IMR-90 (cell line): ENCODE data around the gene TWSG1. TPM values are rescaled to one million over a fixed set of nuclear protein-coding genes. Genes with fewer than 3 reads are reported as not detected.

ENCODE experiments used
- ATAC-seq: fragments of 200-7000 bp; cut with Tn5 transposase; 2 replicates; pipeline ENCODE4 v1.9.1; 2020; ENCODE audit warnings: low read depth, mild to moderate bottlenecking, moderate library complexity
- BruUV-seq: library from RNA; stranded (reverse); fragments of 400-500 nt; replicated peaks from 2 replicates; lab custom pipeline; 2021; lab: Mats Ljungman, UMichigan
- CTCF ChIA-PET: fragments of 300-600 bp; formaldehyde crosslinking; extraction: SDS; loops from one replicate; lab custom pipeline; 2021; ENCODE audit warnings: antibody characterized with exemption; lab: Yijun Ruan, JAX
- POLR2A ChIA-PET: fragments of 300-600 bp; sonication (Branson Sonifier 250); formaldehyde crosslinking; loops from one replicate; lab custom pipeline; 2022; ENCODE audit warnings: antibody characterized with exemption; ENCODE audit not compliant: unreplicated experiment; lab: Charles Lee
- DNase-seq: peaks from one replicate; pipeline ENCODE4 v3.0.0; 2013
- H2AFZ ChIP-seq: replicated peaks from 2 replicates; pipeline ENCODE3; 2013; ENCODE audit warnings: low read length, mild to moderate bottlenecking; ENCODE audit not compliant: poor library complexity
- H2AK5ac ChIP-seq: 2 replicates; pipeline ENCODE4 v1.6.1; 2013; ENCODE audit warnings: low read depth, low read length, inconsistent platforms
- H2AK9ac ChIP-seq: replicated peaks from 2 replicates; pipeline ENCODE3; 2013; ENCODE audit warnings: mild to moderate bottlenecking, low read depth, low read length, moderate library complexity; ENCODE audit not compliant: poor library complexity
- H2BK120ac ChIP-seq: 2 replicates; pipeline ENCODE4 v1.6.1; 2013; ENCODE audit warnings: low read depth, low read length, inconsistent platforms
- H2BK15ac ChIP-seq: 3 replicates; pipeline ENCODE4 v1.6.1; 2013; ENCODE audit warnings: low read depth, low read length, inconsistent platforms
- H2BK20ac ChIP-seq: 2 replicates; pipeline ENCODE4 v1.6.1; 2013; ENCODE audit warnings: low read depth, mild to moderate bottlenecking, inconsistent platforms, low read length, moderate library complexity
- H2BK5ac ChIP-seq: 2 replicates; pipeline ENCODE4 v1.6.1; 2013; ENCODE audit warnings: mild to moderate bottlenecking, low read depth, low read length, inconsistent platforms; ENCODE audit not compliant: poor library complexity, severe bottlenecking
- H3K14ac ChIP-seq: replicated peaks from 2 replicates; pipeline ENCODE4 v1.6.1; 2013; ENCODE audit warnings: low read depth, low read length, inconsistent platforms
- H3K18ac ChIP-seq: 2 replicates; pipeline ENCODE4 v1.6.1; 2013; ENCODE audit warnings: low read depth, low read length, control low read depth
- H3K23ac ChIP-seq: 2 replicates; pipeline ENCODE4 v1.6.1; 2013; ENCODE audit warnings: low read depth, low read length, inconsistent platforms
- H3K27ac ChIP-seq: 2 replicates; pipeline ENCODE4 v1.5.1; 2013; ENCODE audit warnings: mild to moderate bottlenecking, control low read depth, low read length; ENCODE audit not compliant: insufficient read depth
- H3K27me3 ChIP-seq: 2 replicates; pipeline ENCODE4 v1.6.1; 2013; ENCODE audit warnings: low read length; ENCODE audit not compliant: control insufficient read depth, insufficient read depth
- H3K36me3 ChIP-seq: 2 replicates; pipeline ENCODE4 v1.6.1; 2013; ENCODE audit warnings: low read length, mixed read lengths; ENCODE audit not compliant: control insufficient read depth, insufficient read depth
- H3K4ac ChIP-seq: 2 replicates; pipeline ENCODE4 v1.6.1; 2013; ENCODE audit warnings: low read depth, low read length, inconsistent platforms
- H3K4me1 ChIP-seq: 2 replicates; pipeline ENCODE4 v1.6.1; 2013; ENCODE audit warnings: low read length, mixed read lengths; ENCODE audit not compliant: control insufficient read depth, insufficient read depth
- H3K4me2 ChIP-seq: 2 replicates; pipeline ENCODE4 v1.6.1; 2013; ENCODE audit warnings: low read depth, mild to moderate bottlenecking, control low read depth, low read length, moderate library complexity
- H3K4me3 ChIP-seq: 2 replicates; pipeline ENCODE4 v1.5.1; 2013; ENCODE audit warnings: low read depth, mild to moderate bottlenecking, control low read depth, low read length, moderate library complexity; ENCODE audit not compliant: insufficient read depth
- H3K56ac ChIP-seq: 2 replicates; pipeline ENCODE4 v1.6.1; 2013; ENCODE audit warnings: low read length, inconsistent platforms; ENCODE audit not compliant: insufficient read depth; ENCODE audit errors: extremely low read depth
- H3K79me1 ChIP-seq, 2 experiments: 2 replicates each; pipeline ENCODE4 v1.6.1; 2013; ENCODE audit warnings: low read length in 2 of 2, inconsistent platforms in 1 of 2, low read depth in 1 of 2
- H3K9ac ChIP-seq: 2 replicates; pipeline ENCODE4 v1.6.1; 2013; ENCODE audit warnings: low read depth, low read length, control low read depth
- H3K9me1 ChIP-seq: 2 replicates; pipeline ENCODE4 v1.6.1; 2013; ENCODE audit warnings: low read length, inconsistent platforms; ENCODE audit not compliant: insufficient read depth
- H3K9me3 ChIP-seq: 2 replicates; pipeline ENCODE4 v1.6.1; 2013; ENCODE audit warnings: low read length; ENCODE audit not compliant: control insufficient read depth, insufficient read depth
- H4K20me1 ChIP-seq: 2 replicates; pipeline ENCODE4 v1.6.1; 2013; ENCODE audit warnings: low read length, inconsistent platforms; ENCODE audit not compliant: insufficient read depth
- H4K5ac ChIP-seq: 2 replicates; pipeline ENCODE4 v1.6.1; 2013; ENCODE audit warnings: mild to moderate bottlenecking, low read depth, low read length, control low read depth
- H4K8ac ChIP-seq, 2 experiments: 2 replicates each; pipeline ENCODE4 v1.6.1; 2013; ENCODE audit warnings: low read depth in 2 of 2, low read length in 2 of 2, control low read depth in 1 of 2, inconsistent platforms in 1 of 2
- H4K91ac ChIP-seq: 2 replicates; pipeline ENCODE4 v1.6.1; 2013; ENCODE audit warnings: low read depth, low read length, inconsistent platforms; ENCODE audit not compliant: insufficient read depth
- MAFK ChIP-seq: IDR thresholded peaks from 2 replicates; pipeline ENCODE4 v1.6.1; 2012; ENCODE audit warnings: low read depth, low read length, improper control_type of control experiment
- NFE2L2 ChIP-seq: fragments of 150-350 bp; IDR thresholded peaks from 2 replicates; pipeline ENCODE4 v1.6.1; 2016; ENCODE audit warnings: low read depth, mild to moderate bottlenecking, low read length
- POLR2A ChIP-seq: IDR thresholded peaks from 2 replicates; pipeline ENCODE4 v1.6.1; 2012; ENCODE audit warnings: mild to moderate bottlenecking, low read depth, low read length
- SMC3 ChIP-seq: fragments of 150-350 bp; IDR thresholded peaks from 2 replicates; pipeline ENCODE4 v1.6.1; 2016; ENCODE audit warnings: low read depth, mild to moderate bottlenecking, antibody characterized with exemption, low read length, moderate library complexity
- WGBS, 2 experiments: methylation state at CpG; one replicate each; pipeline versions ENCODE4 v1.1.5 to v1.1.7; 2013; ENCODE audit warnings: missing lambda C conversion rate in 2 of 2; ENCODE audit not compliant: insufficient read length in 1 of 2; ENCODE audit errors: extremely low coverage in 2 of 2; 5-methylcytosine and 5-hydroxymethylcytosine counted together
- dilution Hi-C: fragments of 300-500 bp; cut with HindIII; formaldehyde crosslinking; loops from one replicate; pipeline ENCODE4 v1.14.3; 2018; ENCODE audit warnings: low sequenced_read_pairs; ENCODE audit not compliant: unreplicated experiment
- in situ Hi-C: fragments of 300-500 bp; cut with MboI; formaldehyde crosslinking; loops from 3 replicates; pipeline ENCODE4 v1.14.3; 2019; ENCODE audit warnings: low sequenced_read_pairs, inconsistent platforms, mixed read lengths
- intact Hi-C: fragments of 100-400 bp; cut with micrococcal nuclease; formaldehyde crosslinking; loops from 2 replicates; pipeline ENCODE4 v1.10.0; 2022
- polyA plus RNA-seq, 3 experiments: library from polyadenylated mRNA; depleted of rRNA; stranded (reverse); fragments of >200 nt; gene quantifications; 2 replicates each; pipeline ENCODE4 v1.2.3, GENCODE V29; 2012; ENCODE audit warnings: low replicate concordance in 1 of 3
- total RNA-seq: library from RNA; depleted of rRNA; stranded (reverse); fragments of >200 nt; gene quantifications from 2 replicates; pipeline ENCODE4 v1.2.3, GENCODE V29; 2012
- TF ChIP-seq, protein P1 (sequence below): fragments of 150-350 bp; IDR thresholded peaks from 2 replicates; pipeline ENCODE4 v1.6.1; 2017; ENCODE audit warnings: mild to moderate bottlenecking, antibody characterized with exemption, low read length, low read depth

Gene TWSG1
- total and polyA plus RNA-seq, 2 of the 4 experiments (the other 2 are of a cell fraction) = 80.4 to 115 TPM

GRCh38 chr18:9292047-9292446, 42.5 kb upstream of the TWSG1 start:
- no peak for DNase-seq
- Histone ChIP-seq H2BK15ac (peak overlapping the region; percentile 21; the same call in 1 of the 3 replicates), H2AK9ac (no peak overlapping the region), H2AFZ (no peak overlapping the region), H4K8ac (no peak overlapping the region), H3K18ac (peak overlapping the region; percentile 65), H3K9me1 (0 out of 2 replicates have a peak, but pooled peaks cover 3% of the 10 kb centered on the region), H2BK5ac (no peak overlapping the region), H3K14ac (no peak overlapping the region), H3K4me3 (no peak overlapping the region), H3K9me3 (peaks cover 12% of the 10 kb centered on the region), H3K36me3 (no peaks in the 10 kb centered on the region), H2AK5ac (no peak overlapping the region), H3K4me2 (no peak overlapping the region), H4K20me1 (no peaks in the 10 kb centered on the region), H3K4ac (no peak overlapping the region; the same call in 1 of the 2 replicates), H3K23ac (no peak overlapping the region), H4K5ac (no peak overlapping the region; the same call in 1 of the 2 replicates), H3K79me1 (no peaks in the 10 kb centered on the region), H4K91ac (no peak overlapping the region), H3K27me3 (no peaks in the 10 kb centered on the region), H3K9ac (no peak overlapping the region), H2BK20ac (peak overlapping the region; percentile 70; the same call in 1 of the 2 replicates), H3K4me1 (peaks cover 8% of the 10 kb centered on the region), H3K56ac (no peak overlapping the region), H3K27ac (no peak overlapping the region), H2BK120ac (0 out of 2 replicates have a peak overlapping the region, but pooled peaks have one; percentile 52)
- dilution Hi-C loops = no loop called here
- TF ChIP-seq NFE2L2 = no peak
- no peak for TF ChIP-seq POLR2A
- TF ChIP-seq, protein P1, sequence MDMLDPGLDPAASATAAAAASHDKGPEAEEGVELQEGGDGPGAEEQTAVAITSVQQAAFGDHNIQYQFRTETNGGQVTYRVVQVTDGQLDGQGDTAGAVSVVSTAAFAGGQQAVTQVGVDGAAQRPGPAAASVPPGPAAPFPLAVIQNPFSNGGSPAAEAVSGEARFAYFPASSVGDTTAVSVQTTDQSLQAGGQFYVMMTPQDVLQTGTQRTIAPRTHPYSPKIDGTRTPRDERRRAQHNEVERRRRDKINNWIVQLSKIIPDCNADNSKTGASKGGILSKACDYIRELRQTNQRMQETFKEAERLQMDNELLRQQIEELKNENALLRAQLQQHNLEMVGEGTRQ = no peak
- peak; percentile 25; the same call in 1 of the 2 replicates for TF ChIP-seq MAFK
- no peak for TF ChIP-seq SMC3
- no TSS peak for BruUV-seq
- no peak for ATAC-seq
- in situ Hi-C loops = no loop called here
- CTCF ChIA-PET = no interaction called here
- POLR2A ChIA-PET = no interaction called here
- 40% methylated on average over 1 of the region's 2 CpGs; no CpG with 5 or more reads in 1 of the 2 experiments for WGBS, 2 experiments
- intact Hi-C loops = loop anchor here (5.0 kb wide), 1 partner anchor 40 kb away; the partner anchor contains the start of gene TWSG1
